NCI-H1105 treated with DMSO at 0.1 percent for 48 hours (cell line): ENCODE data around the gene APOB.

Experiments
- DNase-seq: peaks from one replicate; lab custom pipeline; 2025; lab: John Stamatoyannopoulos, UW

The APOB gene

GRCh38 chr2:20972792-20973565 is 70.9 kb downstream of the APOB start:
- DNase-seq: no peak

GRCh38 chr2:20972110-20972509 is 71.8 kb downstream of the APOB start:
- DNase-seq: no peak

- no peak for DNase-seq
Observed at GRCh38 chr2:20970068-20970467, 73.8 kb downstream of the APOB start.

GRCh38 chr2:20966061-20966595 is 77.7 kb downstream of the APOB start:
- DNase-seq: no peak

- DNase-seq: no peak
Observed at GRCh38 chr2:20965221-20965620, 78.7 kb downstream of the APOB start.

GRCh38 chr2:20963867-20964266 is 80.0 kb downstream of the APOB start:
- DNase-seq: no peak

GRCh38 chr2:20962939-20963557 is 80.8 kb downstream of the APOB start:
- peak; percentile 61 for DNase-seq

GRCh38 chr2:20961858-20962257 is 82.0 kb downstream of the APOB start:
- DNase-seq: no peak

- DNase-seq: no peak
Observed at GRCh38 chr2:20960003-20960402, 83.9 kb downstream of the APOB start.

- no peak for DNase-seq
Observed at GRCh38 chr2:20959252-20959651, 84.6 kb downstream of the APOB start.

GRCh38 chr2:20957788-20958525 is 85.9 kb downstream of the APOB start:
- DNase-seq: no peak

GRCh38 chr2:20955277-20956026 is 88.4 kb downstream of the APOB start:
- no peak for DNase-seq

- no peak for DNase-seq
Observed at GRCh38 chr2:20953146-20953824, 90.6 kb downstream of the APOB start.
